ENCODE results near the gene ZIC2. TPM values are rescaled to one million over a fixed set of nuclear protein-coding genes. Genes with fewer than 3 reads are reported as not detected.

Gene ZIC2
- total RNA-seq, 2 donors from 2014 or later, result 0.05 to 0.51 TPM

- Histone ChIP-seq H3K36me3 (no peaks in the 10 kb centered on the region), H3K9me3 (no peaks in the 10 kb centered on the region), H3K27ac (no peak overlapping the region), H3K4me1 (replicated peaks) (no peaks in the 10 kb centered on the region), H3K4me3 (no peak overlapping the region), H3K27me3 (replicated peaks; ENCODE audit: insufficient read depth) (peaks cover 87% of the 10 kb centered on the region)
- 10% methylated on average over 41 of the region's 42 CpGs for WGBS
- intact Hi-C loops (cut with DNase I), result no loop called here
- TF ChIP-seq POLR2AphosphoS5 (IDR thresholded peaks at IDR 0.05) (no peak), CTCF (IDR thresholded peaks at IDR 0.05) (no peak), POLR2A (IDR thresholded peaks at IDR 0.05) (no peak)
- DNase-seq (ENCODE audit: low spot score), result no peak
Measured at GRCh38 chr13:99990126-99990977, 8.8 kb downstream of the ZIC2 start.

- Histone ChIP-seq H3K4me1 (replicated peaks) (no peaks in the 10 kb centered on the region), H3K9me3 (no peaks in the 10 kb centered on the region), H3K36me3 (no peaks in the 10 kb centered on the region), H3K27me3 (replicated peaks; ENCODE audit: insufficient read depth) (peaks cover 91% of the 10 kb centered on the region), H3K27ac (no peak overlapping the region), H3K4me3 (no peak overlapping the region)
- intact Hi-C loops (cut with DNase I), result no loop called here
- 8% methylated on average over 34 of the region's 35 CpGs for whole genome bisulfite sequencing
- TF ChIP-seq POLR2A (IDR thresholded peaks at IDR 0.05), result no peak
- no peak for TF ChIP-seq CTCF (IDR thresholded peaks at IDR 0.05)
- no peak for TF ChIP-seq POLR2AphosphoS5 (IDR thresholded peaks at IDR 0.05)
- DNase-seq (ENCODE audit: low spot score), result no peak
Measured at GRCh38 chr13:99991013-99991827, 9.6 kb downstream of the ZIC2 start.

GRCh38 chr13:99991828-99992775 lies 10.5 kb downstream of the ZIC2 start:
- Histone ChIP-seq H3K4me1 (replicated peaks) (no peaks in the 10 kb centered on the region), H3K4me3 (no peak overlapping the region), H3K27me3 (replicated peaks; ENCODE audit: insufficient read depth) (peaks cover 91% of the 10 kb centered on the region), H3K9me3 (no peaks in the 10 kb centered on the region), H3K36me3 (no peaks in the 10 kb centered on the region), H3K27ac (no peak overlapping the region)
- TF ChIP-seq POLR2A (IDR thresholded peaks at IDR 0.05) (no peak), CTCF (IDR thresholded peaks at IDR 0.05) (no peak), POLR2AphosphoS5 (IDR thresholded peaks at IDR 0.05) (no peak)
- no peak for DNase-seq (ENCODE audit: low spot score)
- intact Hi-C loops (cut with DNase I), result no loop called here
- 9% methylated on average over 36 of the region's 36 CpGs for WGBS

- Histone ChIP-seq H3K36me3 (no peaks in the 10 kb centered on the region), H3K4me3 (no peak overlapping the region), H3K9me3 (no peaks in the 10 kb centered on the region), H3K27me3 (replicated peaks; ENCODE audit: insufficient read depth) (peaks cover 91% of the 10 kb centered on the region), H3K27ac (no peak overlapping the region), H3K4me1 (replicated peaks) (no peaks in the 10 kb centered on the region)
- TF ChIP-seq POLR2A (IDR thresholded peaks at IDR 0.05) (no peak), CTCF (IDR thresholded peaks at IDR 0.05) (no peak), POLR2AphosphoS5 (IDR thresholded peaks at IDR 0.05) (no peak)
- 7% methylated on average over 3 of the region's 3 CpGs for WGBS
- DNase-seq (ENCODE audit: low spot score), result no peak
- intact Hi-C loops (cut with DNase I), result no loop called here
Measured at GRCh38 chr13:99992949-99993351, 11.4 kb downstream of the ZIC2 start.

All from prostate gland (tissue), 2 donors.